Measurements from ENCODE around the gene CCDC33.

Gene CCDC33

DNA sequence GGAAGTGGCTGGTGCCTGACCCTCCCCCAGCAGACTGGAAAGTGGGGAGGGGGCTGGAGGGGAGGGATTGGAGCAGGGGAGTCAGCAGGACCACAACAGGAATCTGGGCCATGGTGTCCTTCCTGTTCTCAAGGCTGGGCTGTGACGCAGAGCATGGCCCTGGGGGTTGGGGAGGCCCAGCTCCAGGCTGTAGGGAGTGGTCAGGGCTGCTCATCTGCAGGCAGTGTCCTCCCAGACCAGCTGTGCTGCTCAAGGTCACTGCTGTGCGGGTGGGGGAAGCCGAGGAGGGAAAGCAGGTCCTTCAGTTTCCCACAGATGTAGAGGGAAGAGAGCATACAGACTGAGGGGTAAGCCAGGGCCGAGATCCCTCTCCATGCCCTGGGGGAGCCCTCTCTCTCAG lies 90.6 kb downstream of the CCDC33 start:
- Histone ChIP-seq H3K9me3 (ENCODE audit: control insufficient read depth, insufficient read depth, low read length) (no peaks in the 10 kb centered on the region), H3K4me1 (ENCODE audit: control insufficient read depth, insufficient read depth, low read length) (no peaks in the 10 kb centered on the region), H3K36me3 (ENCODE audit: control insufficient read depth, insufficient read depth, low read length) (no peaks in the 10 kb centered on the region), H3K27me3 (ENCODE audit: control insufficient read depth, insufficient read depth, low read length) (no peaks in the 10 kb centered on the region), H3K4me3 (ENCODE audit: low read depth, low read length) (no peak overlapping the region), H3K9ac (ENCODE audit: low read depth, low read length) (no peak overlapping the region)

DNA sequence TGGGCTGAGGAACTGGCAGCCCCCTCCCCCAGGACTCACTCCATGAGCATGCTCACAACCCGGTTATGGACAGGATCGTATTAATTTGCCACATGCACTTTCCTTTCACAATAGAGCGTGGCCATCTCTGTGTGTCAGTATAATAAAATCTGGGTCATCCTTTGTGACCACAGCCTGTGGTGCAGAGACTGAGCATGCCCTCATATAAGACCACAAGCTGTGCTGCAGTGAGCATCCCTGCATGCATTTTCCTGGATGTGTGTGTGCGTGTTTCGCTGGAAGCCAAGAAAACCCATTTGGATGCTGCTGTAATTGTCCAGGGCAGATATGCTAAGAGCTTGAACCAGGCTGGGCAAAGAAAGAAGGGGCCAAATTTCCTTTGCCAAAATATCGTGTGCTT lies 91.6 kb downstream of the CCDC33 start:
- no peaks in the 10 kb centered on the region for H3K36me3 ChIP-seq (ENCODE audit: control insufficient read depth, insufficient read depth, low read length)
- no peak overlapping the region for H3K4me3 ChIP-seq (ENCODE audit: low read depth, low read length)
- no peak overlapping the region for H3K9ac ChIP-seq (ENCODE audit: low read depth, low read length)
- no peaks in the 10 kb centered on the region for H3K4me1 ChIP-seq (ENCODE audit: control insufficient read depth, insufficient read depth, low read length)
- no peaks in the 10 kb centered on the region for H3K27me3 ChIP-seq (ENCODE audit: control insufficient read depth, insufficient read depth, low read length)
- no peaks in the 10 kb centered on the region for H3K9me3 ChIP-seq (ENCODE audit: control insufficient read depth, insufficient read depth, low read length)

DNA sequence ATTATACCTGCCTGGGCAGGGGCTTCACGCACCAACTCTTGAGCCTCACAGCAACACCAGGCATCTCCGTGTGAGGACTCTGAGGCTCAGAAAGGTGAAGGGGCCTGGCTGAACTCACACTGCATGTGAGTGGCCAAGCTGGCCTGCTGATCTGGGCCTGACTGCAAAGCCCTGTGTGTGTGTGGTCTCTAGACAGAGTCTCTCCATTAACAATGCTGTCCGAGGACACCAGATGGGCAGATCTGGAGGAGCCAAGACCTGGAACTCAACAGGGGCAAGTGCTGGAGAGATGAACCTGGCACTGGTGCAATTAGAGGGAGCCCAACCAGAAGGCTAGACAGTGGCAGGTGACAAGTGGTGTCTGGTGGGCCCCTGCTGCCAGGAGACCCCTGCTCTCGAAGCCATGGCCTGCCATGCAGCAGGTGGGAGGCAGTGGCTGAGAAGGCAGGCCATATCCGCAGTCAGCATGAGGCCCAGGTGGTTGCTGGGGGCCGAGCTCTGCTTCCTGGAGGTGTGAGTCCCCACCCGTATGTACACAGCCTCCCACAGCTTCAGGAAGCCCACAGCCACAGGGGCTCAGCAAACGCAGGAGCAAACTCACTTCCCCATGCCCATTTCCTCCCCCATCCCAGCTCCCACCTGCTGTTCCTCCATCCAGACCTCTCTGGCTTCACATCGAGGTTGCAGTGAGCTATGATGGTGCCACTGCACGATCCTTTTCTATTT lies 92.4 kb downstream of the CCDC33 start:
- Histone ChIP-seq H3K36me3 (ENCODE audit: control insufficient read depth, insufficient read depth, low read length) (no peaks in the 10 kb centered on the region), H3K4me1 (ENCODE audit: control insufficient read depth, insufficient read depth, low read length) (no peaks in the 10 kb centered on the region), H3K4me3 (ENCODE audit: low read depth, low read length) (no peak overlapping the region), H3K27me3 (ENCODE audit: control insufficient read depth, insufficient read depth, low read length) (no peaks in the 10 kb centered on the region), H3K9me3 (ENCODE audit: control insufficient read depth, insufficient read depth, low read length) (no peaks in the 10 kb centered on the region), H3K9ac (ENCODE audit: low read depth, low read length) (peak overlapping the region; percentile 12)

GRCh38 chr15:74330861-74331408 lies 94.8 kb downstream of the CCDC33 start:
- H3K36me3 ChIP-seq (ENCODE audit: control insufficient read depth, insufficient read depth, low read length) = no peaks in the 10 kb centered on the region
- no peak overlapping the region for H3K9ac ChIP-seq (ENCODE audit: low read depth, low read length)
- no peaks in the 10 kb centered on the region for H3K9me3 ChIP-seq (ENCODE audit: control insufficient read depth, insufficient read depth, low read length)
- no peaks in the 10 kb centered on the region for H3K4me1 ChIP-seq (ENCODE audit: control insufficient read depth, insufficient read depth, low read length)
- no peak overlapping the region for H3K4me3 ChIP-seq (ENCODE audit: low read depth, low read length)
- peaks cover 2% of the 10 kb centered on the region for H3K27me3 ChIP-seq (ENCODE audit: control insufficient read depth, insufficient read depth, low read length)

DNA sequence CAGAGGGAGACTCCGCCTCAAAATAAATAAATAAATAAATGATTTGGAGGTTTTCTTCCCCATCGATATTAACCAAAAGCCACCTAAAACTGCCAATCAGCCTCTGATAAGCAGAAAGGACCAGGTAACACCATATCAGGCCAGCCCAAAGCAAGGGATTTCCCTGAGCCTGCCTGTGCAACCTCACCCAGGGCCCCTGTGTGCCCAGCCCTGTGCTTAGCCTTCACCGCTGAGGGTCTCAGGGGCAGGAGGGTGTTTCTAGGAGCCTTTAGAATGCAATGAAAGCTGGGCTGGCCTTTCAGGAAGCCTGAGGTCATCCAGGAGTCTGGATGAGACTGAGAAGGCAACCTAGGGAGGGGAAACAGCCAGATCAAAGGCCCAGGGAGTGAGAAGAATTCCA lies 95.9 kb downstream of the CCDC33 start:
- no peaks in the 10 kb centered on the region for H3K4me1 ChIP-seq (ENCODE audit: control insufficient read depth, insufficient read depth, low read length)
- peaks cover 2% of the 10 kb centered on the region for H3K27me3 ChIP-seq (ENCODE audit: control insufficient read depth, insufficient read depth, low read length)
- no peak overlapping the region for H3K4me3 ChIP-seq (ENCODE audit: low read depth, low read length)
- H3K9me3 ChIP-seq (ENCODE audit: control insufficient read depth, insufficient read depth, low read length) = no peaks in the 10 kb centered on the region
- H3K9ac ChIP-seq (ENCODE audit: low read depth, low read length) = no peak overlapping the region
- no peaks in the 10 kb centered on the region for H3K36me3 ChIP-seq (ENCODE audit: control insufficient read depth, insufficient read depth, low read length)

DNA sequence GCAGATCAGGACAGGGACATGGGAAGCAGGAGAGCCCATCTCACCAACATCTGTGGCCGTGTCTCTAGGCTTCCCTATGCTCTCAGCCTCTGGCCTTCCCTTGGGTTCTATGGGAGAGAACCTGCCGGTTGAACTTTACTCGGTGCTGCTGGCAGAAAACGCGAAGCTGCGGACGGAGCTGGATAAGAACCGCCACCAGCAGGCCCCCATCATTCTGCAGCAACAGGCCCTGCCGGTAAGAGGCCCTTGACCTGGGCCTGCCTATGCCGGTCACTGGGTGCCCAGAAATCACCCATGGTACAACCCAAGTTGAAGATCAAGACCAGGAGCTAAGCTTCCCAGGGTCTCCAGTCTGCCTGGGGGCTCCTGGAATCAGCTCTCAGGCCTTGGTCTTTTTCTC lies 96.5 kb downstream of the CCDC33 start:
- peaks cover 2% of the 10 kb centered on the region for H3K27me3 ChIP-seq (ENCODE audit: control insufficient read depth, insufficient read depth, low read length)

DNA sequence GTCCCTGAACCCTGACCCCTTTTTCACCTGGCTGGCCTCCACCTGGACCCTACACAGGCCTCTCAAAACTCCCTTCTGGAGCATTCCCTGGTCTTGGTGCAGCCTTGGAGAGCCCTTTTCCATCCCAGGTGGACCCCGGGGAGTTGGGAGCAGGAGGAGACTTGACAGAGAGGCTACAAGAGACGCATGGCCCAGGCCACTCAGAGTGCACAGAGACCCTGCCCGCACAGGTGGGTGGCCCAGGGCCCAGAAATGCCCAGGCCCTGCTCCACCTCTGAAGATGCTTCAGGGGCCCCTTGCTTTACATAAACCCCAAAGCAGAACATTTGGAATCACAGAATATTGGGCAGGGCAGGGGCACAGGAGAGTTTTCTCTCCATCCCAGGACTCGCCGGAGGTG lies 97.0 kb downstream of the CCDC33 start:
- peaks cover 2% of the 10 kb centered on the region for H3K27me3 ChIP-seq (ENCODE audit: control insufficient read depth, insufficient read depth, low read length)
- no peak overlapping the region for H3K4me3 ChIP-seq (ENCODE audit: low read depth, low read length)
- H3K4me1 ChIP-seq (ENCODE audit: control insufficient read depth, insufficient read depth, low read length) = no peaks in the 10 kb centered on the region

More for the DNA sequence above, 96.5 kb downstream of the CCDC33 start:
- H3K9me3 ChIP-seq (ENCODE audit: control insufficient read depth, insufficient read depth, low read length) = no peaks in the 10 kb centered on the region
- no peaks in the 10 kb centered on the region for H3K4me1 ChIP-seq (ENCODE audit: control insufficient read depth, insufficient read depth, low read length)
- H3K9ac ChIP-seq (ENCODE audit: low read depth, low read length) = no peak overlapping the region
- no peak overlapping the region for H3K4me3 ChIP-seq (ENCODE audit: low read depth, low read length)
- no peaks in the 10 kb centered on the region for H3K36me3 ChIP-seq (ENCODE audit: control insufficient read depth, insufficient read depth, low read length)

DNA sequence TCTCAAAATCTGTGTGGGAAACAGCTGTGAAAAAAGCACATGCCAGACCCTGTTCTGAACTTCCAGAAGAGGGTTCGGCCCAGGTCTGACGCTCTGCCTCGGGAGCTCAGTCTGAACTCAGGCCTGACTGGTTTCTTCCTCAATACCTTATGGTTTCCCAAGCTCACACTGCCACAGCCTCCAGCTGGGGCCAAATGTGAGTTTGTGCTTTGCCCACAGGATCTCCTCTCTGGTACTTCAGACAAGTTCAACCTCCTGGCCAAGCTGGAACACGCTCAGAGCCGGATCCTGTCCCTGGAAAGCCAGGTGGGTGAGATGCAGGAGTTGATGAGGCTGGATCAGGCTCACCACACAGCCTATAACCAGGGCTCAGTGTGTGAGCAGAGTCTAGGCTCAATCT lies 97.5 kb downstream of the CCDC33 start:
- Histone ChIP-seq H3K9ac (ENCODE audit: low read depth, low read length) (no peak overlapping the region), H3K27me3 (ENCODE audit: control insufficient read depth, insufficient read depth, low read length) (peaks cover 2% of the 10 kb centered on the region), H3K36me3 (ENCODE audit: control insufficient read depth, insufficient read depth, low read length) (no peaks in the 10 kb centered on the region), H3K4me3 (ENCODE audit: low read depth, low read length) (no peak overlapping the region), H3K9me3 (ENCODE audit: control insufficient read depth, insufficient read depth, low read length) (no peaks in the 10 kb centered on the region), H3K4me1 (ENCODE audit: control insufficient read depth, insufficient read depth, low read length) (no peaks in the 10 kb centered on the region)

More for the DNA sequence above, 97.0 kb downstream of the CCDC33 start:
- H3K9me3 ChIP-seq (ENCODE audit: control insufficient read depth, insufficient read depth, low read length) = no peaks in the 10 kb centered on the region
- no peaks in the 10 kb centered on the region for H3K36me3 ChIP-seq (ENCODE audit: control insufficient read depth, insufficient read depth, low read length)
- H3K9ac ChIP-seq (ENCODE audit: low read depth, low read length) = no peak overlapping the region

DNA sequence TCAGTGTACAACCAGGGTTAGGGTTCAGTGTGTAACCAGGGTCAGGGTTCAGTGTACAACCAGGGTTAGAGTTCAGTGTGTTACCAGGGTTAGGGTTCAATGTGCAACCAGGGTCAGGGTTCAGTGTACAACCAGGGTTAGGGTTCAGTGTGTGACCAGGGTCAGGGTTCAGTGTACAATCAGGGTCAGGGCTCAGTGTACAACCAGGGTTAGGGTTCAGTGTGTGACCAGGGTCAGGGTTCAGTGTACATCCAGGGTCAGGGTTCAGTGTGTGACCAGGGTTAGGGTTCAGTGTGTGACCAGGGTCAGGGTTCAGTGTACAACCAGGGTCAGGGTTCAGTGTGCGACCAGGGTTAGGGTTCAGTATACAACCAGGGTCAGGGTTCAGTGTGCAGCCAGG lies 98.0 kb downstream of the CCDC33 start:
- H3K9ac ChIP-seq (ENCODE audit: low read depth, low read length) = no peak overlapping the region
- H3K4me1 ChIP-seq (ENCODE audit: control insufficient read depth, insufficient read depth, low read length) = no peaks in the 10 kb centered on the region
- no peak overlapping the region for H3K4me3 ChIP-seq (ENCODE audit: low read depth, low read length)
- no peaks in the 10 kb centered on the region for H3K36me3 ChIP-seq (ENCODE audit: control insufficient read depth, insufficient read depth, low read length)
- H3K9me3 ChIP-seq (ENCODE audit: control insufficient read depth, insufficient read depth, low read length) = no peaks in the 10 kb centered on the region
- H3K27me3 ChIP-seq (ENCODE audit: control insufficient read depth, insufficient read depth, low read length) = peaks cover 2% of the 10 kb centered on the region

DNA sequence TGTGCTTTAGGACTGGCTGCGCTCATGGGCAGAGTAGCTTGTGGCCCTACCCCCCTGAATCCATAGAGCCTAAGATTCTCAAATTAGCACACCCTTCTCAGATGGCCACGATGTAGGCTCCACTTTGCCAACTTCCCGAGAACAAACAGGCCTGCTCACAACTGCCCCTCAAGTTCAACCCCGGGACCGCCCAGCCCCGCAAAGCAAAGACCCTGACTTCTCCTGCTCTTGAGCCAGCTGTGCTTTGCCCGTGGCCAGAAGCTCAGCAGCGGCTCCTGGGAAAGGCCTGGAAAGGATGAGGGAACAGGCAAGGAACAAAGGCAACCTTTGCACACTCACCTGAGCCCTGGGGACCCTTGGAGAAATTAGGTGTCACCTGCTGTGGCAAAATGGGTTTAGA lies 99.3 kb downstream of the CCDC33 start:
- no peaks in the 10 kb centered on the region for H3K9me3 ChIP-seq (ENCODE audit: control insufficient read depth, insufficient read depth, low read length)
- no peak overlapping the region for H3K9ac ChIP-seq (ENCODE audit: low read depth, low read length)
- H3K27me3 ChIP-seq (ENCODE audit: control insufficient read depth, insufficient read depth, low read length) = peaks cover 2% of the 10 kb centered on the region
- H3K4me3 ChIP-seq (ENCODE audit: low read depth, low read length) = no peak overlapping the region
- no peaks in the 10 kb centered on the region for H3K4me1 ChIP-seq (ENCODE audit: control insufficient read depth, insufficient read depth, low read length)
- no peaks in the 10 kb centered on the region for H3K36me3 ChIP-seq (ENCODE audit: control insufficient read depth, insufficient read depth, low read length)

DNA sequence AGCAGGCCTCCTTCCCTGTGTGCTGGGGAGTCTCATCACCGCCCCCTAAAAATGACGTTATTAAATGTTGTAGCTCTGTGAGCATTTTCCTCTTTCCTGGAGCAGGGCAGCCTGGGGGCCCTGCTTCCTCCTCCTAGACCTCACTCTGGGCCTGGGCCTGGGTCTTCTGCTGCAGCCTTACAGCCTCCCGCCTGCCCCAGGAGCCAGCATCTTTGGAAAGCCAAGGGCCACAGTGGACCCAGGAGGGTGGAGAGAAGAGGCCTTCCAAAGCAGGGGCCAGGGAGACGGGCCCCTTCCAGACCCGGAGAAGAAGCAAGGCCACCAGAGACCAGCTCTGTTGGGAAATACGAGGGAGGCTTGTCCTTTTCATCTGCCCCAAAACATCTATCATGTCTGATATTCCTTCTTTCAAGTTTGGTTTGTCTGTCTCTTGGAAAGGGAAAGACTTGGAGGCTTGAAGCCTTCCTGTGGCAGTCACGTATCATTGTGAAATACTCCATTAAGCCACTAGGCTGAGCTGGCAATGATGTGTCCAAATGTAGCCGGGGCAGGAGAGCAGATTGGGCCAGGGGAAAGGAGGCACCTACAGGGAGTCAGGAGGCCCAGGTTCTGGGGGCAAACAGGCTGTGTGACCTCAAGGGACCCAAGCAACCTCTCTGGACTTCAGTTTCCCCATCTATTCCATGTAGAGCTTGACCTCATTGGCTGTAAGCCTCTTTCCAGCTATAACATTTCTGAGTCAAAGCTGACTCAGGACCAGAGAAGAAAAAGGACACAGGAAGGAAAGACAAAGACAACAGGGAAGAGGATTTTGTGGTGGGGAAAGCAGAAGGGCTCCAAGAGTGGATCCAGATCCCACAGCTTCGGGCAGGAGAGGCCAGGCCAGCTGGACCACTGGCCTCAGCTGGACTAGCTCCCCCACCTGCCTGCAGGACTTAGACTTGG lies 100.2 kb downstream of the CCDC33 start:
- no peak overlapping the region for H3K4me3 ChIP-seq (ENCODE audit: low read depth, low read length)
- H3K27me3 ChIP-seq (ENCODE audit: control insufficient read depth, insufficient read depth, low read length) = peaks cover 2% of the 10 kb centered on the region
- H3K36me3 ChIP-seq (ENCODE audit: control insufficient read depth, insufficient read depth, low read length) = no peaks in the 10 kb centered on the region
- no peak overlapping the region for H3K9ac ChIP-seq (ENCODE audit: low read depth, low read length)
- H3K9me3 ChIP-seq (ENCODE audit: control insufficient read depth, insufficient read depth, low read length) = no peaks in the 10 kb centered on the region
- H3K4me1 ChIP-seq (ENCODE audit: control insufficient read depth, insufficient read depth, low read length) = no peaks in the 10 kb centered on the region

All from iPS-15b (cell line).